ENCODE measurements around the gene KDM4B.

- TF ChIP-seq CTCF (IDR thresholded peaks at IDR 0.05) (no peak), POLR2A (IDR thresholded peaks at IDR 0.05) (no peak)
Measured at GRCh38 chr19:5097331-5097930, 128.5 kb downstream of the KDM4B start.

Data from uterus (tissue), 2 donors.